HG03039 (cell line): Measurements from ENCODE around the gene ZBP1.

Experiments used
- ATAC-seq: cut with Tn5 transposase; IDR thresholded peaks from one replicate; pipeline ENCODE4 v1.9.1; 2021; ENCODE audit warnings: mild to moderate bottlenecking, moderate library complexity; ENCODE audit not compliant: unreplicated experiment

The ZBP1 gene

GRCh38 chr20:57601737-57602136, 18.5 kb downstream of the ZBP1 start:
- ATAC-seq = no peak

DNA sequence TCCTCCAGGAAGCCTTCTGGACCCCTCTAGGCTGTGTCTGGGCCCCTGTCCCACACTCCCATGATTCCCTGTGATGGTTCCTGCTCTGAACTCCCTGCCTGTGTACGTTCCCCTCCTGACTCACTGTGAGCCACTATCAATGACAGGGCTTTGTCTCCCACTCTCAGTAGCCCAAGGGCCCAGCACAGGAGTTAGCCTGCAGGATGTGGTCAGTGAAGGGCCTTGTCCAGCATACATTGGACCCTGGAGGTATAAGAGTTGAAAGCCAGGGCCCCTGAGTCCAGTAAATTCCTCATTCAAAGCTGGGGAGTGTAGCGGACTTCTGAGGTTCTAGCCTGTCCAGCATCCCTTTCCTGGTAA, 19.0 kb downstream of the ZBP1 start:
- ATAC-seq = no peak

- ATAC-seq = no peak
These were observed 19.7 kb downstream of the ZBP1 start for GRCh38 chr20:57600320-57601210.

GRCh38 chr20:57598491-57598890, 21.7 kb downstream of the ZBP1 start:
- ATAC-seq = no peak

DNA sequence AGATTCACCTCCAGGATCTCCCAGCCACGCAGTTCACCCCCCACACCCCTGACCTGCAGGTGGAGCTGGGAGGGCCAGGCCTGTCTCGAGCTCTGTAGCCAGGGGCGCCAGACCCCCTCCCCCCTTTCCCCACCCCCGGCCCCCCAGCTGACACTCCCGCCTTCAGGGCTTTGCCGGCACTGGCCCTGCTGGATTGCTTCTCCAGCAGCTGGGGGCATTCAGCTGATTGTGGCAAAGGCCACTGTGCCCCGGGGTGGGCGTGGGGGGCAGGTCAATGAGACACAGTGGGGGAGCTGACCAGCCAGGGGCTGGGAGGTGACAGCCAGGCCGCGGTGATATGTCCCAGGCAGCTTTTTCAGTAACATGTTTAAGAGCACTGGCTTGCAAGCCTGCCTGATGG, 22.2 kb downstream of the ZBP1 start:
- ATAC-seq = no peak

GRCh38 chr20:57596998-57597939, 23.0 kb downstream of the ZBP1 start:
- no peak for ATAC-seq

GRCh38 chr20:57596358-57596757, 23.9 kb downstream of the ZBP1 start:
- ATAC-seq = no peak

DNA sequence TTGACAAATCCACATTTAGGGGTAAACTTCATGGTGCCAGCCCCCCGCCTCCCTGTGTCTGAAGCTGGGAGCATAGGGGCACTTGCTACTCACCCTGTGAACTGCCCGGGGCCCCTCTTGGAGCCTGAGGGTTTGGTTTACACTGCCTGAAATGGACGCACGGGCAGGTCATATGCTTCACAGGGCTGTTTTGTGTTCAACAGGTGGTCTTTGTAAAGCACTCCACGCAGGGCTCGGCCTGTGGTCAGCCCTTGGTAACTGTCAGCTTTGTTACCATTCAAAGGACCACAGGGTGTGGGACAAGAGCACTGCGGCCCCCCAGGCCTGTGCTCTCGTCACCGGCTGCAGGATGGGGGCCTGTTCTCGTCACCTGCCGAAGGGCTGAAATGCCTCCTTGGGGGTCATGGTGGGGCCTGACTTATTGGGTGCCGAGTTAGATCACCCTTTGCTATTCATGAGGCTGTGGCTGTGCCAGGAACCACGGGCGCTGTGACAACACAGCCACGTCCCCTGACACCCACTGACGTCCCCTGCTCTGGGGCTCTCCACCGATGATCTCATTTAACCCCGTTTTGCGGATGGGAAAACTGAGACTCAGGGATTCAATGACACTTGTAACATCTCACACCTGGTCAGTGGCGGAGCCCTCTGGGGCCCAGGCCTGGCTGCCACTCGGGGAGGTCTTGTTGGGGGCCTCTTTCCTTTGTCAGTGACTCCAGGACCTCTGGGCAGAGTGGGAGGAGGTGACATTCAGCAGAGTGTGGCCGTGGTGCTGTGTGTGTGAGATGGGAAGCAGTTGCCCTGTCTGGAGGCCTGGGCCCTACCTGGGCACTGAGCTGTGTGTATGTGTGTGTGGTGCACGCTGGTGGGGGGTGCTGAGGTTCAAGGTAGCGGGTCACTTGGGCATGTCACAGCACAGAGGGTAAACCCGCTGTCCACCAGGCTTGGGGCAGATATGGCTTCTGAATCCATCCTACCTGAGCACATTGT, 24.9 kb downstream of the ZBP1 start:
- no peak for ATAC-seq

DNA sequence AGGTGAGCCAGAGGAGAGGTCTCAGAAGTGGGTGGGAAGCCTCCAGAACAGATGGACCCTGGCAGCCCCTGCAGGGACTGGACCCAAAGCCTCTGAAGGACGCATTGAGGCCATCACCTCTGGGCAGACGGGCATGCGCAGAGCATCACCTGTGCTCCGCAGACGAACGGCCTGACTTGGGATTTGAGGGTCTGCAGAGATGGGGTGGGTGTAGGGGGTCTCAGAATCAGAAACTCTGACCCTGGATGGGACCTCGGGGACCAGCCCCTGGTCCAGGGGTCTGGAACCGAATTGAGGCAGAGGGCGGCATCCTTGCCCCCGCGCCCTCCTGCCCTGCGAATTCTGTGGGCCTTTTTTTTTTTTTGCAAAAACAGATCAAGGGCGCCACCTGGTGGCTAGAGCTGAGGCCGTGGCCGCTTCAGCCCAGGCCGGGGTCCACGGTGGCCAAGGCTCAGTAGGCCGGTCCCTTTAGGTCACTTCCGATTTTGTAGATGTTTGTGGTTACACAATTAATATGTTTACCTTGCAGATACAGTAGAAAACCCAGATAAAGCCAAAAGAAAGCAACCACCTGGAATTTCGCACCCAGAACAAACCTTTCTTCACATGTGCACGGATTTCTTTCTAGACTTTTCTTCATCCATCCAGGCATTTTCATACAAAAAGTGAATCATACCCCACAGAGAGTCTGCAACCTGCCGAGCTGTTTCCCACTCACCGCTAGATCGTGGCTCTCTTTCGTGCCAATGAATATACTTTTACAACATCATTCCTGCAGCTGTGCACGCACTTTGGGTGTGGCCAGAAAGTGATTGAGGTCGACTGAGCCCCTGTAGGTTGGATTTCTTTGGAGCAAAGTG, 25.9 kb downstream of the ZBP1 start:
- ATAC-seq = no peak

DNA sequence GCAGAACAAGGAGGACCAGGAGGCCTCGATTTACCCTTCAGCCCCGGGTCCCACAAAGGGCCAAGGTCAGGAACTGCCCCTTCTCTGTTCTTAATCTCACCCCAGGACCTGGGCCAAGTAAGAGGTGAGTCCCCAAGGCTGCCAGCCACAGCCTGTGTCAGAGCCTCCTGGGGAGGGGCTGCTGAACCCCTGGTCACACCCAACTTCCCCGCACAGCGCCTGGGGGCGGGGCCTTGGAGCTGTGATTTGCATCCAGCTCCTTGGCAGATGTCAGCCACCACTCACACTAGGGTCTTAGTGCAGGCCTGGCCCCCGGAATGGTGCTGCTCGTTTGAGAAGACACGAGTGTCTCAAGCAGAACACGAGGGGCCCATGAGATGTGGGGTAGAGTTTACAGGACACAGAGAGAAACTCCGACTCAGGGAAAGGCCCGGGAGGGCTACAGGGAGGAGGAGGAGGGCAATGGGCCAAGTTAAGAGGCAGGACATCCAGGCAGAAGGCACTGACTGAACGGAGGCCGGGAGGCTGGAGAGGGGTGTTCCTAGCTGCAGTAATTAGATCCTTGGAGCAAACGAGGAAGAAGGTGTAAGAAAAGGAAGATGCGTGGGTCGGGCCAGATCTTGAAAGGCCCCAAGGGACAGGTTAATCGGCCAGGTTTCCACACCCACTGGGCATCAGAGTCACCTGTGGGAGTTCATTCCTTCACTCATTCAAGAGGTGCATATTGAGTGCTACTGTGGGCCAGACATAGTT, 26.9 kb downstream of the ZBP1 start:
- no peak for ATAC-seq

DNA sequence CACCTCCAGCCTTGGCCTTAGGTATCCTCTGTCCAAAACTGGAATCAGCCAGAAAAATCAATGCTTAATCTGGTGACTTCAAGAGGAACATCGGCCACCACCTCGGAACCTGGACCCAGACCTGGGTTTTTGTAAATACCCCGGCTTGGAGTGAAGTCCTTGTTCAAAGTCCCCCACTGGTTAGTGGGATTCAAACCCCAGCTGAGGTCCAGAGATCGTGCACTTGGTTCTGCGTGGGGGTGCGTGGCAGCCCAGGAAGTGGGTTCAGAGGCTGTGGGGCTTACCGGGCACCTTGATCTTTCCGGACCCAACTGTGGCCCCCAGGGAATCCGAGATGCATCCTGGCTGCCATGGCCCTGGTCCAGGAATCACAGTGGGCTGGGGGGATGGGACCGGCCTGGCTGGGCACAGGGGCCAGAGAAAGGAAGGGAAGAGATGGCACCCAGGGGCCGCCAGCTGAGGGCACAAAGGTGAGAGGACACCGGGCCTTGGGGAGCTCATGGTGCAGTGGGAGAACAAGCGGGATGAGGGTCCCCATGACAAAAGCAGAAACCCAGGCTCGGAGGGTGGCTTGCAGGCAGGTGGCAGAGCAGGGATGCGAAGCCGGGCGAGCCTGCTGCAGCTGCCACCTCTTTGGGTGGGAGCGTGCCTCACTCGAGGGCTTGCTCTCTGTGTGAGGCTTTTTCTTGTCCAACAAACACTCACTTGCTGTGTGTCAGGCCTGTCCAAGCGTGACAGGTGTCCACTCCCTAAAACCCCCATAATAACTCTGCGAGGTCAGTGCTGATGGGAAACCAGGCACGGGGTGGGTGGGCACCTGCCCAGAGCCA, 27.7 kb downstream of the ZBP1 start:
- ATAC-seq = no peak

DNA sequence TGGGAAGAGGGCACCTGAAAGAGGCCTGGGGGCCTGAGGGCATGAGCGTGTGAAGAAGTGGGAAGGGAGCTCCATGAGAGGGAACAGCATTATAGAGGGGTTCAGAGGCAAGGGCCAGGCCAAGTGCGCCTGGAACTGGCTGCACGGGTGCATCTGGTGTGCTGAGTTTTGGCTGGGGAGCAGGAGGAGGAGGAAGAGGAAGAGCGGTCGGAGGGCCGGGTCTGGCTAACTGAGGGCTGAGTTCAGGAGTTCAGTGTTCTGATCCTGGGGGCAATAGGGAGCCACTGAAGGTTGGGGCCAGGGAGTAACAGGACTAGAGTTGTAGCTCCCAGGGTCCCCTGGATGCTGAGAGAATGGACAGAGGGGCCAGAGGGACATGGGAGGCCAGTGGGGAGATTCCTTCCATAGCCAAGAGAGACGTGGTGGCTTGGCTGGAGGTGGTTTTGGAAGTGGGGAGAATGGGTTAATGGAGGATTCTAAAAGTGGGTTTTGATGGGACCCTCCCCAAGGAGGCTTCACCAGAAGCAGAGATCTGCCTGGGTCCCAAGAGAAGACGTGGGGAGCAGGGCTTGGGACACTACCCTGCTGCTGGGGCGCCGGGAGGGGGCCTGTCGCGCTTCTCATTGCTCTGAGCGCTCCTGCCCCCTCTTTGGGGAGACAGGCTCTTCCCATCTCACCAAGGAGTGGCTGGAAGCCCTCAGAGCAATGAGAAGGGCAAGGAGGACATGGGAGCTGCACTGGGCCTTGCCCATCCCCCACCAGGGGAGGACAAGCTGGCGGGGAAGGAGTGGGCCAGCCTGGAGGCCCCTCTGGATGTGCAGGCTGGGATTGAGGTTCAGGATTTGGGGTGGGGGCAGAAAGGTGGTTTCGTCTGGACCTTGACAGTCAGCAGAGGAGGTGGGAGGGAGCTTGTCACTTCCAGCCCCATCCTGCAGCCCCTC, 28.7 kb downstream of the ZBP1 start:
- no peak for ATAC-seq

GRCh38 chr20:57590485-57591288, 29.5 kb downstream of the ZBP1 start:
- no peak for ATAC-seq

DNA sequence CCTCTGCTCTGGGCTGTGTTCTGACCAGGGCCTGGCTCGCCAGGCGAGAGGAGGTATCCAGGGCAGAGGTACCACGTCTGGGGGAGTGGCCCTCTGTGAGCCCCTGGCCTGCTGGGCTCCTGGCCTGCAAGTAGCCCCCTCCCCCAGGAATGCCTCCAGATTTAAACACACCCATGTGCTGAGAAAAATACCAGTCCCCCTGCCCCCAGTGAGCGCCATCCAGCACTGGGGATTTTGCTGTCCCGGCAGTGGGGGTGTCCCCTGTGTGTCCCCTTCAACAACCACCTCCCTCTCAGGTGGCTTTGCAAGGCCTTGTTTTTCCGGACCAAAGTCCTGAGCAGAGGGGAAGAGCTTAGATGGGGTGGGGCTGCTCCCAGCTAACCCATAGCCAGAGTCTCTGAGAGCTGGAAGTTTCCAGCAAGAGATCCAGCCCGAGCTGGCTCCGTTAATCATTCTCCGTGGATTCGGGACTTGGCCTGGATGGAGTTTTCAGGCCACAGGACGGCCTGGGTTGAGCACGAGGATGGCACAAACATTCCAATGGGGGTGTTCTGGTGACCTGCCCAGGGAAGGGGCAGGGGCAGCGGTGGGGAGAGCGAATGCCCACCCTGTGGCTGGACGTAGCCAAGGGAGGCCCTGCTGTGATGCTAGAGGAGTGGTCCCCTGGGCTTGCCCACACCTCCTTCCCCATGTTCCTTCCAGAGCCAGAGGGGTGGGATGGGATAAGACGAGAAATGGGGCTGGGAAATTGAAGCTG, 30.3 kb downstream of the ZBP1 start:
- no peak for ATAC-seq

DNA sequence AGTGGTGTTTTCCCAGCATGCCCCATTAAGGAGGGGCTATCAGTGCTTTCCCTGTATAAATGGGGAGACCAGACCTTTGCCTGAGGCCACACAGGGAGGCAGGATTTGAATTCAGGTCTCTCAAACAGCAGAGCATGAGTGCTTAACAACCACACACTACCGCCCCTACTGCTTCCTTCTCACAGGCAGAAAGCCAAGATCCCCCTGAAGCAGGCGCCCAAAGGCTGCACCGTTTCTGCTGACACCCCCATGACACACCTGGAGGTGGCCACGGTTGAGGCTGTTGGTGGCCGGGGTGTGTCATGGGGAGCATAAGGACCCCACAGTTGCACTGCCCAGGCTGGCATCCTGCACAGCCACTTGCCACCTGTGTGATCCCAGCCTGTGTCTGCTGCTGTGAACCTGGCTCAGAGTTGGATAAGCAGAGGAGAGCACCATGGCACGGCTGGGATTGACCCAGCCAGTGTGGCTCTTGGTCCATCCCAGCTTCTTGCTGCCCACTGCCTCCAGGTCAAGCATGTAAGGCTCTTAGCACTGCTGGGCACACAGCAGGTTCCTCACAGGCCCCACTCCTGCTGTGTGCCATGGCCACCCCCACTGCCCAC, 31.0 kb downstream of the ZBP1 start:
- no peak for ATAC-seq
